GM18507 (cell line): ENCODE results near the gene GNAQ.
"Not testable (repeated sequence)": the region's sequence is repeated elsewhere in the genome, so short reads cannot be mapped to it uniquely, and the experiment has no call there.

Source experiments
- DNase-seq: peaks from one replicate; pipeline ENCODE4 v3.0.0; 2011; ENCODE audit warnings: low read depth; ENCODE audit not compliant: insufficient read length; ENCODE audit errors: extremely low spot score
- FAIRE-seq: peaks from 2 replicates; lab custom pipeline; 2011; peaks lifted over from hg19 to GRCh38; lab: Jason Lieb, UNC

GNAQ gene

DNA sequence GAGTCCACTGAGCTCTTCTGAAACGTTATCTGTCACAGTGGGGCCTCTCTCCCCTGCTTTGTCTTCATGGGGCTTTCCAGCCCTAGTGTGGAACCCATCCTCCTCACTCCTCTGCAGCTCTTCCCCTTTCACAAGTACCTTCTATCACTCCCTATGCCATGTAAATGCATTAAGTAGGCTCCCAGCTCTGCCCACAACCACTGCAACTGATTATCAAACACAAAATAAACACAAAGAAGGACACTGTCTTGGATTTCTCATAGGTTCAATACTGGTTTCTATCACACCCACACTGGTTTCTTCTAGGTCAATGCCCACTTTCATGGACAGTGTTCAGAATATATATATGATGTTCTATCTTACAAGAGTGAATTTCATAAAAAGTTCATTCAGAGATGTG lies 139.4 kb downstream of the GNAQ start:
- DNase-seq (no peak), FAIRE-seq (no peak)

DNA sequence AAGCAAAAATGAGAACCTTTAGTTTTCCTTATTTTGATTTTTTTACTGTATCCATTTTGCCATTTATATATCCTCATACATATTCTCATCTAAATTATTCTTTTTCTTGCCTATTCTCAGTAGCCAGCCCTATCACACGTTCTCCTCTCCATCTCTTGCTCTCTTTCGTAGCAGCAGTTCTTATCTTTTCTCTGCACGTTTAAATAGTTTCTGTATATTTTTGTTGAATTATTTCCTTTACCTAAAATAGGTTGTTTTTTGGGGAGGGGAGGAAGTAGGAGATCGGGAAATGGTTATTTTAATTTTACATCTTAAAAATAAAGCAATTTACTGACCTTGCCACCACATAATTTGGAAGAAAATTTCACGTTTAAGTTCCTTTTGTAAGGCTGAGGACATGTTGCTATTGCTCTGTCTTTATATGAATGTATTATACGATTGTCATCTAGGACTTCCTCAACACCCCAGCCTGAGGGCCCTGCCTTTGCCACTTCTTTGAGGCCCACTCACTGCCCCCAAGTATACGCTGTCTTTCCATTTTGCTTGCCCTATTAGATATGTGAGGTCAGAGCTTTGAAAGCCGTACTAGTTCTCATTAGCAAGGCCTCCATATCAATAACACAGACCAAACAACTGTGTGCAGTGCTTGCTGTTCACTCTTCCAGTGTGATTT lies 140.3 kb downstream of the GNAQ start:
- DNase-seq (no peak), FAIRE-seq (no peak)

DNA sequence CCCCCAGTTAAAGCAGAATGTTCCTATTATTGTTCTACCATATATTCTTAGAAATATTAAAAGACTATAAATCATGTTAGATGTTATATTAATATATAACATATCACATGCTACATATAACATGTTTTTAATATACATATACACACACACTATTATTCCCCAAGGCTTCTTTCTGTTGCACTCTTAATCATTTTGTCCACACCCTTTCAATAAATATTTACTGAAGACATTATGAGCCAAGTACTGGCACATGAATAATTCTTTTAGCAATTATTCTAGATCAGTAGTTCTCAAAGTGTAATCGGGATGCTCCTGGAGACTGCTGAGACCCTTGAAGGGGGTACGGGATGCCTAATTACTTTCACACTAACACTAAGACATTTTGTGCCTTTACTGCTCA lies 143.9 kb downstream of the GNAQ start:
- no peak for FAIRE-seq
- no peak for DNase-seq

DNA sequence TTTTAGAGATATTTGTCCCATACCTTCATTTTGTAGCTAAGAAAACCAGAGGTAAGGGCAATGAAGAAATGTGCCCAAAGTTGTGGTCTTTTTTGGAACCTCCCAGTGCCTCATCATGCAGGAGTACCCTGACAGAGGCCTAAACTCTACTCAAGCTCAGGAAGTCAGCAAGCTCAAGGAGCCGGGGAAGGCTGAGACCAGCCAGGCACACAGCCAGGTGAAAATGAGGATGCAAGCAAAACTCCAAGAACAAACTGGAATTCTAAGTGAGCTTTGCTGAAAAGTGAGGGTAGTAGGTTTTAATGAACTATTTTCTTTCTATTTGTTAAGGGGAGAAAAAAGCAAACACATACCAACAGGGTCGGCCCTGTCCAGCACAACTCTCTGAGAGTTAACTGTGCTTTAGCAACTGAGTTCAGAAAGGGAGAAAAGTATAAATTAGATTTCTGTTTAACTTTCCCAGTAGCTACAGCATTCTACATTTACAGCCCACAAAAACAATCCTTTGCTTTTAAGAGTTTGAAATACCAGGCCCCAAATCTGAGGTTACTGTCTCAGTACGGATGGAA lies 146.4 kb downstream of the GNAQ start:
- FAIRE-seq: no peak
- no peak for DNase-seq

DNA sequence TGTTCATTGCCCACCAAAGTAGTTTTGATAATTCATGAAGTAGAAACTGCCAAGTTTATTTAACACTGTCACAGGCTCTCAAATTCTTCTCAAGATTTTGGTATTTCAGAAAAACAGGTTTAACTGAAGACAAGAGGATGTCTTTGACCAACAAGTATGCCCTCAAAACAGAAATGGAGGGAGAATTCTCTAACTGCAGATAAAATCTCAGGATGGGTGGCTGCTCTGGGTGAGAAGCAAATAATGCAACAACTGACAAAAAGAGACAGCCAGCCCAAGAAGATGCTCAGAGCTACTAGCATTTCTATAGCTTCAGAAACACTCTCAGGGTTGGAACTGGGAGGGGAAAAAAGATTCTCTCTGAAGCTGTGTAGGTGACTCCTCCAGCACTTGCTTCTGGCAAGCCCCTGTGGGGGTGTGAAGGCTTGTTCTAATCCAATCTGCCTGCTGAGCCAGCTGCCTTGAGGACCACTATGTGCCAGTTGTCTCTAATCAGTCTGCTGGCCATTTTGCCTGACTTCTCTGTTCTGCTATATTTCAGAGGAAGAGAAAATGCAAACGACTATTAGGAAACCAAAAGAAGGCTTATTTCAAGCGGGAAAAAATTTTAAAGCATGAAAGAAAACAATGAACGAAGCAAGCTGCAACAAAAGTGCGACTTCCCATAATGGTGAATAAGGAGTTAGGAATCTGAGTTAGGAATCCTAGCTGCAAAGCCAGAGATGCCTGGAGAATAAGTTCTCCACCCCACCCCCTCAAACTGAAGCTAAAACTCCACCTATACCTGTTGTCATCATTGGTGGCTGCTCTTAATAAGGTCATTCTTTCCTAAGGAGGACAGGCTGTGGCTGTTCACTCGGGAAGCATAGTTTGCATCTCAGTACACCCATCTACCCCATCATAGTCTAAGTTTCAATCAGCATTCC lies 147.5 kb downstream of the GNAQ start:
- DNase-seq (no peak), FAIRE-seq (no peak)

DNA sequence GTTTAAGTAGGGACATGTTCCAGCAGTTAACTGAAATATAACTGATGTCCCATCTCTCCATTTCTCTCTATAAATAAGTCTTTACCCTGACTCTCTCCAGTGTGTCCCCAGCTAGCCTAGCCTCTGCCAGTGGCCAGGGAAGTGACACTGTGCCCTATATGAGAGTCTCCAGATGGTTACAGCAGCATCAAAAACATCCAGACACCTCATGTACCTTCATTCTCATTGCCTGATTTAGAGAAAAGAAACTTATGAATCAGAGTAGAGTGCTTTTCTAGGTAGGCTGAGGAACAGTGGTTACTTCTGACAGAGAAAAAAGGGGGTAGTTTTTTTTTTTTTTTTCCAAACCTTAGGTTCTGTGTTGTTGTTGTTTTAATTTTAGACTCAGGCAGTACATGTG lies 148.5 kb downstream of the GNAQ start:
- FAIRE-seq: no peak
- DNase-seq: no peak

DNA sequence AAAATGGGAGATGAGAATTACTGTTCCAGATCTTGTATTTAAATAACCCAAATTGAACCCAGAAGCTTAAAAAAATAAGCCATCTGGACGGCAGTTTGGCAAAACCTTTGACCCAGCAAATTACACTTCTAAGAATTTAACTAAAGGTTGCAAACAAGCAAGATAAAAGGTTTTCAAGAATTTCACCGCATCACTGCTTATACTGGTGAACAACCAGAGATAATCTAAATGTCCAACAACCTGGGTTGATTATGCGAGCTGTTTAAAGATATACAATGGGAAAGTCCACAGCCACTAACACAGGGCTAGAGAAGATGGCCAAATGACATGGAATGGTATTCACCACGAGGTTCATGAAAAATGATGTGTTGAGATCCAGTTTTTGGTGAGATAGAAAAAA lies 149.3 kb downstream of the GNAQ start:
- FAIRE-seq (no peak), DNase-seq (no peak)

DNA sequence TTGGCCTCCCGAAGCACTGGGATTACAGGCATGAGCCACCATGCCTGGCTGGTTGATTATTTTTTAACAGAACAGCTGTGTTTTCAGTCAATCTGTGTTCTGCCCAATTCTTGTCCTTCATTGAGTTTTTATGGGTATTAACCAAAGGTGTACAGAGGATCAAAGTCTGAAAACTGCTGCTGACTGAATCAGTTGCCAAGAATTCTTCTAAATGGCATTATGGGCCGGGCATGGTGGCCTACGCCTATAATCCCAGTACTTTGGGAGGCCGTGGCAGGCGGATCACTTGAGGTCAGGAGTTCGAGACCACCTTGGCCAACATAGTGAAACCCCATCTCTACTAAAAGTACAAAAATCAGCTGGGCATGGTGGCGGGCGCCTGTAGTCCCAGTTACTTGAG lies 150.0 kb downstream of the GNAQ start:
- DNase-seq, FAIRE-seq: not testable (repeated sequence)

DNA sequence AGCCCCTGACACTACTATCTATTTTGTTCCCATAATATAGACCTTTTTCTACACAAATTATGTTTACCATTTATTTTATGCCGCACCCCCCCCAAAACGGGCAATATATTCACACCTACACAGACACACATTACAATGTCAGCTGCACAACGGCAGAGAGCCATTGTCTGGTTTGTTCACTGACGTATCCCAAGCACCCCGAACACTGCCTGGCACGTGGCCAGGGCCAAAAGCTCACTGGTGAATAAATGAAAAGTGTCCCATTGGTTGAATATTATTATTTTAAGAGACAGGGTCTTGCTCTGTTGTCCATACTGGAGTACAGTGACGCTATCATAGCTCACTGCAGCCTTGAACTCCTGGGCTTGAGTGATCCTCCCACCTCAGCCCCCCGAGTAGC lies 150.5 kb downstream of the GNAQ start:
- FAIRE-seq (no peak), DNase-seq (no peak)

DNA sequence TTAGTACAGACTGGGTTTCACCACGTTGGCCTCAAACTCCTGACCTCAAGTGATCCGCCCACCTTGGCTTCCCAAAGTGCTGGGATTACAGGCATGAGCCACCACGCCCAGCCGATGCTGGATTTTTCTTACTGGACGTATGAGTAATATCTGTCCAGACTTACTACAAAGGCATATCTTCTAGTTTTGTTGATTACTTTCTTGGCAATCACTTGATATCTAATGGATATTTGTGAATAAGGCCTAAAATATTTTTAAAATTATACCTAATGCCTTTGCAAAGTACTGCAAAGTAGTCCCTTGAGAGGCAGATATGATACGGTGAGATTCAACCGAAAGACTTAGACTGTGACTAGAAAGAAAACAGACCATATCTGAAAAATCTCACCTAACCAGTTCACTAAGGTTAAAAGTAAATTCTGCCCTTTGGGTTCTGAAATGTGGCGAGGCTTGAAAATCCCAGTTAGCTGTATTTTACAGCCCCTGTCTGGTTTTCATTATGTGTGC lies 152.1 kb downstream of the GNAQ start:
- FAIRE-seq: no peak
- DNase-seq: no peak

DNA sequence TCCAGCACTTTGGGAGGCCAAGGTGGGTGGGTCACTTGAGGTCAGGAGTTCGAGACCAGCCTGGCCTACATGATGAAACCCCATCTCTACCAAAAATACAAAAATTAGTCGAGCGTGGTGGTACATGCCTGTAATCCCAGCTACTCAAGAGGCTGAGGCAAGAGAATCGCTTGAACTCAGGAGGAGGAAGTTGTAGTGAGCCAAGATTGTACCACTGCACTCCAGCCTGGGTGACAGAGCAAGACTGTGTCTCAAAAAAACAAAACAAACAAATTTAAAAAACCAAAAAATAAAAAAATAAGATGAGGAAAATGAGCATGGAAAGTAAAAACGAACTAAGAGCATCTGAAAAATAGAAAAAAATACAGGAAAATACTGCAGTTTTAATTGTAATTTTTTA lies 152.8 kb downstream of the GNAQ start:
- DNase-seq, FAIRE-seq: not testable (repeated sequence)

DNA sequence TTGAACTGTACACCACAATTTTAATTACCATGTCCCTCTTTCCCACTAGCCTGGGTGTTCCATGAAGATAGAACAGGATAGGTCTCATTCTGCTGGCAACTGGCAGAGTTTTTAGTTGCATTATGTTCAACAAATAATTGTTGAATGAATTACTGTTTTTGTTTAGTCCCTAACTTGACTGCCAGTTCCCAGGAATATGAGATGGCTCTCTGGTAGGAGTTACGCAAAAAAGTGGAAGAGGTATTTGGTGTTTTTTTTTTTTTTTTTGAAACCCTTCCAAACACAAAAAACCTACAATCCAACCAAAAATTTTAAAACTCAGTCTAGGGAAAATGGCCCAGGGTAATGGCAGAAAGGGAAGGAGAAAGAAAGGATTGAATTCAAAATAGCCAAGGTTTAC lies 153.6 kb downstream of the GNAQ start:
- DNase-seq (no peak), FAIRE-seq (no peak)

DNA sequence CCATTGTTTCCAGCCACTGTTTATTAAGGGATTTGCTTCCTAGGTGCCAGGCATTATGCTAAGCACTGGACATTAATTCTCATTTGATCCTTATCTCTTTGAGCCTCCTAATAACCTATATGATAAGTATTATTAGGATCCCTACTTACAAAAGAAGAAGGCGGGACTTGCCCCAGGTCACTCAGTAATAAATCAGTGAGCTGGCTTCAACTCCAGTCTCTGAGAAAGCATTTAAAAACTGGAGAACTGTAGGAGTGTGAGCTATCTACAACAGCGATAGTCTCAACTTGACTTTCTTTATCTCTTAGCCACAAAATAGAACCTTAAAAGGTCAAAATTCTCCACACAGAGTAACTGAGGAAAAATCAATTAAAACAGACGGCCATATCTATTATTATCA lies 155.0 kb downstream of the GNAQ start:
- FAIRE-seq (no peak), DNase-seq (no peak)

DNA sequence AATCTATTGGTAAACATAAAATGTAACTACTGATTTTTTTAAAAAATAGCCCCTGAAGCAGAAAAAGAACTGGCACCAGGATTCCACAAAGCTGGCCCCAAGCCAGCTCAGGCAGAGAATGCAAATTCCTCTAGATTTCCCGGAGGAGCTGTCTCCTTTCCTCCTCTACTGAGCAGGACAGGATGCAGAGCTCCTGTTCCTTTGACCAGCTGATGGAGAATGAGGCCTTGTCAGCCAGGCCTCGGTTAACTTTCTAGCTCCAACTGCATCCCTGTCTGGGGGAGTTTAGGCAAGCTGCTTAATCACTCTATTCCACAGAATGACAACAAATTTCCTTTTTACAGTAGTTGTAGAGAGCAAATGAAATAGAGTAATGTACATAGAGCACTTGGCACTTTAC lies 155.5 kb downstream of the GNAQ start:
- DNase-seq: no peak

DNA sequence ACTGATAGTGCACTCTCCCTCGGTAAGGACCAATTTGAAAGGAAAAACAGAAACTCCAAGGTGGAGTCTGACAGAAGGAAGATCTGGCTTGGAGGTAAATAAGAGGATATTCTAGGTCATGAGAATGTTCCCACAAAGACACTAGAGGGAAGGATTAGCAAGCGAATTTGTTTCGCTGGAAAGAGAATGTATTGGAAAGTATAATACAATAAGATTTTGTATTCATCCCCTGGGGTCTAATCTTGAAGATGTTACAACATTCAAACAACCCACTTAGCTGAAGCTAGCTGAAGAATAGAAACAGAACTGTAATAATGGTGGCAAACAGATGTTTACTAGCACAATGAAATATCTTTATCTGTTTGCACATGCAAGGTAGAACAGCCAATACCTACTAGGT lies 158.7 kb downstream of the GNAQ start:
- FAIRE-seq: no peak

More for the DNA sequence above, 155.5 kb downstream of the GNAQ start:
- FAIRE-seq: no peak

DNA sequence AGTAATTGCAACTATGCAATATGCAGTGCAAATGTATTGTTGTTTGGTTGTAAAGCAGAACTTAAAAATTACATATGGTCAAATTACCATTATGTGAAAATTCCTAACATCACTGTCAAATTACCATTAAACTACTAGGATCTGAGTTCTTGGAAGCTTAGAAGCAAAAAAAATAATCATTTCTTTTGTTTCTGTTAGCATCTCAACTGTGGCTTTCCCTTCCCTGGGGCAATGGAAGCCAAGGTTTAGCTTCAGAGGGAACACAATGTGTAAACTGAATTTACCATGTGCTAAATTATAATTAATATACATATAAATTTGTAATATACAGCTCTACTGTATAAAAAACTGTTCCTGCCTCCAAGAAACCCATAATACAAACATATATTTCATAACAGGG lies 159.4 kb downstream of the GNAQ start:
- no peak for FAIRE-seq
- DNase-seq: no peak

More for the DNA sequence above, 158.7 kb downstream of the GNAQ start:
- DNase-seq: no peak

DNA sequence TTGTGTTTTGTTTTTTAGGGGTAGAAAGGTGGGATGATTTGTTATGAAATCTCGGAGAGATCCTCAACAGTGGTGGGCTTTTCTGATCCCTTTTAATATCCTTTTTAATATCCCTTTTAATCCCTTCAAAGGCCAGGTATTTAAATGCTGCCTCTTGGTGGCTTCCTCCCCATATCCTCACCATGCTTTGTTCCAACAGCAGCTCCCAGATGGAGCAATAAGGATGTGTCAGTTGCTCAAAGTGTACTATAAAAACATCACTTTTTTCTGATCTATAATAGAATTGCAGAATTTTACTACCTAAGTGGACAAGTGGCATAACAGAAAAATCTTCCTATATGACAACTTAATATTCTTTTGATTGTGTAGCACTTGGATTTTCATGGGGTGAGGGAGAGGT lies 160.1 kb downstream of the GNAQ start:
- no peak for DNase-seq
- FAIRE-seq: no peak

DNA sequence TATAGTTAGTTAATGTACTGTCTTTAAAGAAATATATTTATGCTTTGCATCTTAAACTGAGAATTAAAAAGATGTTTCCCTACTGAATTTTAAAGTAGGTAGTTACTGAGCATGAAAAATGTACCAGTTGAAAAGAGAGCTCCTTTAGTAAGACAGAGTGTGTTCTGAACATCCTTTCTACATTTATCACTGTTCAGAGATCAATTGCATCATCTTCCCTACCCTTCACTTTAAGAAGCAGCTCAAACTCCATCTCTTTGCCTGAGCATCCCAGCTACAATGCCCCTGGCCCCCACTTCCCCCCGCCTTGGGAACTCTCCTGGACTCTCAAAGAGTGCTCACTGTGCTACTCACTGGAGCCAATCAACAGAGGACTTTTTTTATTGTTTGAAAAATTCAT lies 164.7 kb downstream of the GNAQ start:
- DNase-seq (no peak), FAIRE-seq (no peak)

DNA sequence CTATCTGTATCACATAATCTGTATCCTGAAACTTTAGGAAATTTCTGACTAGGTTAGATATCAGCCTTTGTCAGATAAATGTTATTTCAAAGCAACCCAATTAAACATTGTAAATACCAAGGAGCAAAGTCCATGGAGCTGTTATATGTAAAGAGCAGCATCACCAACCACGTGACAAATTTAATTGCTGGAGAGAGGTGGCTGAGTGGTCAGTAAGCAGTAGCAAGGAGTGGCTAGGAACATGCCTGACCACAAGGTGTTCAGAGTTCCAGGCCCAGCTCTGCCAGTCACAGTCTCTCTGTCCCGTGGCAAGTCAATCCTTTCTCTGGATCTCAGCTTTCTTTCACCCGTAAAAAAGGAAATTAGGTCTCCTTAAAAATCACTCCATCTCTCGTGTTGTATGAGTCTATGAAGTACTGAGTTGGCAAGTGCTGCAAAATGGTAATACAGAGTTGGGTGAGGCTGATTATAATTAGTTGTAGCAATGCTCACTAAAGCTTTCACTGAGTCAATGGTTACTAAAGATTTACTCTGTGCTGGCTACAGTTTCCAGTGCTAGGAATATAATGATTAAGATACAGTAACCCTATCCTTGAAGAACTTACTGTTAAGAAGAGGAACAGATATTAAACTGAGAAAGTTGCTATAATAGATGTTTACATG lies 166.1 kb downstream of the GNAQ start:
- DNase-seq: no peak
- no peak for FAIRE-seq
